Osteocyte (in vitro differentiated cells): ENCODE results near the gene ATCAY. TPM values are rescaled to one million over a fixed set of nuclear protein-coding genes. Genes with fewer than 3 reads are reported as not detected.

Source experiments
- DNase-seq: peaks from one replicate; pipeline ENCODE4 v3.0.0; 2021; ENCODE audit warnings: mixed read lengths; ENCODE audit not compliant: unreplicated experiment; ENCODE audit errors: extremely low spot score
- H3K27ac Mint-ChIP-seq: one replicate; pipeline ENCODE4 v1.8.0; 2021; ENCODE audit warnings: mild to moderate bottlenecking, mixed read lengths; ENCODE audit not compliant: unreplicated experiment
- H3K27me3 Mint-ChIP-seq: one replicate; pipeline ENCODE4 v1.8.0; 2021; ENCODE audit warnings: mixed read lengths; ENCODE audit not compliant: unreplicated experiment
- H3K36me3 Mint-ChIP-seq: one replicate; pipeline ENCODE4 v1.8.0; 2021; ENCODE audit warnings: mixed read lengths; ENCODE audit not compliant: unreplicated experiment
- H3K4me1 Mint-ChIP-seq: one replicate; pipeline ENCODE4 v1.8.0; 2021; ENCODE audit warnings: mixed read lengths; ENCODE audit not compliant: unreplicated experiment
- H3K4me3 Mint-ChIP-seq: one replicate; pipeline ENCODE4 v1.8.0; 2021; ENCODE audit warnings: mild to moderate bottlenecking, moderate library complexity, mixed read lengths; ENCODE audit not compliant: unreplicated experiment
- H3K9me3 Mint-ChIP-seq: one replicate; pipeline ENCODE4 v1.8.0; 2021; ENCODE audit warnings: mixed read lengths; ENCODE audit not compliant: unreplicated experiment
- long read RNA-seq: library from polyadenylated mRNA; unstranded; transcript quantifications from one replicate; pipeline ENCODE4 v2.0.0, GENCODE V29; 2021
- total RNA-seq: library from RNA; stranded (reverse); gene quantifications from 2 replicates; pipeline ENCODE4 v1.2.1, GENCODE V29; 2021
- TF ChIP-seq, protein P1 (sequence below): fragments of 200-600 bp; sonication (generic); IDR thresholded peaks from 2 replicates; pipeline ENCODE4 v1.5.0; 2021; ENCODE audit warnings: antibody characterized with exemption, mild to moderate bottlenecking, moderate library complexity

The ATCAY gene, protein sequence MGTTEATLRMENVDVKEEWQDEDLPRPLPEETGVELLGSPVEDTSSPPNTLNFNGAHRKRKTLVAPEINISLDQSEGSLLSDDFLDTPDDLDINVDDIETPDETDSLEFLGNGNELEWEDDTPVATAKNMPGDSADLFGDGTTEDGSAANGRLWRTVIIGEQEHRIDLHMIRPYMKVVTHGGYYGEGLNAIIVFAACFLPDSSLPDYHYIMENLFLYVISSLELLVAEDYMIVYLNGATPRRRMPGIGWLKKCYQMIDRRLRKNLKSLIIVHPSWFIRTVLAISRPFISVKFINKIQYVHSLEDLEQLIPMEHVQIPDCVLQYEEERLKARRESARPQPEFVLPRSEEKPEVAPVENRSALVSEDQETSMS
- not detected in 2 replicates for total RNA-seq
- long read RNA-seq: 0 reads

DNA sequence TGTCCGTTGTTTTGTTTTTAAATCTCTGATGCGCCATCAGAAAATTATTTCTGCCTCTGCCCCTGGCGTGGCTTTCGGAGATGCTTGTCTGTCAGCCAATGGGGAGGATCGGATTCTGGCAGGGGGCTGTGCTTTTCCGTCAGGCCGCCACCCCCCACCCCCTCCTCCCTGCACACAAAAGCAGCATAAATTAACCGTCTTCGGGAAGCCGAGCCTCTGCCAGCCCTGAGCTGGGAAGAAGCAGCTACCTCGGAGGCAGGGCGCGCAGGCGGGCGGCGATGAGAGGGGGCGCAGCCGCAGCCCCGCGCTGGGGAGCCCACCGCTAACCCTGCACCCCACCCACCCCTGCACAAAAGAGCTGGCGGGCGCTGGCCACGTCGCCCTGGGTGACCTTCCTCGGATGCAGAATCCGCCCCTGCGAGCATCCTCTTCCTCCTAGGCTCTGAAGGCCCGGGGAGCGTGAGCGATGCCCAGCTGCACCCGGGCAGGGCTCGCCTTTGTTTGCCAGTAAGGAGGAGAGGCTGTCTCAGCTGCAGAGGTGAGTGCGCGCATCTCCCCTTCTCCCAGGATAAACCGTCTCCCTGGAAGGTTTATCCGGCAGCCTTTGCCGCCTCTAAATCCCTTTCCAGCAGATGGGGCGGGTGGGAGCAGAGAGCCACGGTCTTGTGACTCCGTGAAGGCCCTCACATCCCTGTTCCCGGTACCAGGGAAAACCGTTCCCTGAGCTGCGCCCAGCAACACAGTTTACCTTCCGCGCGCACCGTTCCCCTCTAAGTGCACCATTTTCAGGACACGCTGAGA is at the start of gene ATCAY:
Gene ATCAY (plus strand): TSS at position 215 of the 801 bp plus-strand sequence. CDS start 5,083 bp downstream, outside the sequence.
- TF ChIP-seq, protein P1, sequence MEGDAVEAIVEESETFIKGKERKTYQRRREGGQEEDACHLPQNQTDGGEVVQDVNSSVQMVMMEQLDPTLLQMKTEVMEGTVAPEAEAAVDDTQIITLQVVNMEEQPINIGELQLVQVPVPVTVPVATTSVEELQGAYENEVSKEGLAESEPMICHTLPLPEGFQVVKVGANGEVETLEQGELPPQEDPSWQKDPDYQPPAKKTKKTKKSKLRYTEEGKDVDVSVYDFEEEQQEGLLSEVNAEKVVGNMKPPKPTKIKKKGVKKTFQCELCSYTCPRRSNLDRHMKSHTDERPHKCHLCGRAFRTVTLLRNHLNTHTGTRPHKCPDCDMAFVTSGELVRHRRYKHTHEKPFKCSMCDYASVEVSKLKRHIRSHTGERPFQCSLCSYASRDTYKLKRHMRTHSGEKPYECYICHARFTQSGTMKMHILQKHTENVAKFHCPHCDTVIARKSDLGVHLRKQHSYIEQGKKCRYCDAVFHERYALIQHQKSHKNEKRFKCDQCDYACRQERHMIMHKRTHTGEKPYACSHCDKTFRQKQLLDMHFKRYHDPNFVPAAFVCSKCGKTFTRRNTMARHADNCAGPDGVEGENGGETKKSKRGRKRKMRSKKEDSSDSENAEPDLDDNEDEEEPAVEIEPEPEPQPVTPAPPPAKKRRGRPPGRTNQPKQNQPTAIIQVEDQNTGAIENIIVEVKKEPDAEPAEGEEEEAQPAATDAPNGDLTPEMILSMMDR: no peak
- Mint-ChIP-seq H3K27ac (no peak within 1 kb of the TSS), H3K4me1 (no peaks in the 10 kb centered on the region), H3K4me3 (no peak within 1 kb of the TSS), H3K36me3 (no peaks in the 10 kb centered on the region), H3K9me3 (no peaks in the 10 kb centered on the region), H3K27me3 (peaks cover 33% of the 10 kb centered on the region)
- no peak for DNase-seq

DNA sequence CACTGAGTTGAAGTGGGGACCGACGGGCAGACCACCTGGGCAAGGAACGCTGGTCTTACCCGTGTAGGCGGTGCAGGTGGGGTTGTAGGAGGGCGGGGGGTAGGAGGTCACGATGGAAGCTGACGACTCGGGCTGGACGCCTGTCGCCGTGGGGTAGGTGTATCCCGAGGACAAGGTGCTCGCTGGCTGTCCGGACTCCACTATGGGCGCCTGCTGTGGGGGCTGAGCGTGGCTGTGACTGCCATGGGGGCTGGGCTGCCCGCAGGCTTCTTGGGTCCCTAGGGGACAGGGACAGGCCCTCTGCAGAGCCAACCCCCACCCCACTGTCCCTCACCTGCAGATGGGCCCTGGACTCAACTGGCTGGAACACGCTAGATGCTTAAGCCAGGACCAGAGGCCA is 48.9 kb upstream of the ATCAY start:
- Mint-ChIP-seq H3K36me3 (no peaks in the 10 kb centered on the region), H3K4me3 (no peak overlapping the region), H3K27me3 (peaks cover 27% of the 10 kb centered on the region), H3K9me3 (no peaks in the 10 kb centered on the region), H3K4me1 (peaks cover 3% of the 10 kb centered on the region), H3K27ac (no peak overlapping the region)
- TF ChIP-seq, protein P1: no peak
- DNase-seq: no peak

DNA sequence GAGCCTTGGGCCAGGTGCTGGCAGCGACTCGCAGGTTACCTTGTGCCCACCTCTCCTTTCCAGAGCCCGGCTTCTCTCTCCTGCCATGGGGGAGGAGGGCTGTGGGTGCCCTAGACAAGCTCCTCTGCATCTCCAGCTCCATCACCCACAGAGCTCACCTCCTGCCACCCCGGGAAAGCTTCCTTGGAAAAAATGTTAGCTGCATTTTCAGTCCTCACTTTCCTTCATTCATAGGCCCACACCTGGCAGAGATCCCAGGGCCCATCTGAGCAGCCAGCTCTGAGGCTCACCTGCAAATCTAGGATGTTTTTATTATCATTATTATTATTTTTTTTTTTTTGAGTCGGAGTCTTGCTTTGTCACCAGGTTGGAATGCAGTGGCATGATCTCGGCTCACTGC is 48.5 kb upstream of the ATCAY start:
- Mint-ChIP-seq H3K9me3 (no peaks in the 10 kb centered on the region), H3K4me1 (peaks cover 3% of the 10 kb centered on the region), H3K27me3 (peaks cover 27% of the 10 kb centered on the region), H3K27ac (no peak overlapping the region), H3K4me3 (no peak overlapping the region), H3K36me3 (no peaks in the 10 kb centered on the region)
- no peak for DNase-seq
- TF ChIP-seq, protein P1: no peak

DNA sequence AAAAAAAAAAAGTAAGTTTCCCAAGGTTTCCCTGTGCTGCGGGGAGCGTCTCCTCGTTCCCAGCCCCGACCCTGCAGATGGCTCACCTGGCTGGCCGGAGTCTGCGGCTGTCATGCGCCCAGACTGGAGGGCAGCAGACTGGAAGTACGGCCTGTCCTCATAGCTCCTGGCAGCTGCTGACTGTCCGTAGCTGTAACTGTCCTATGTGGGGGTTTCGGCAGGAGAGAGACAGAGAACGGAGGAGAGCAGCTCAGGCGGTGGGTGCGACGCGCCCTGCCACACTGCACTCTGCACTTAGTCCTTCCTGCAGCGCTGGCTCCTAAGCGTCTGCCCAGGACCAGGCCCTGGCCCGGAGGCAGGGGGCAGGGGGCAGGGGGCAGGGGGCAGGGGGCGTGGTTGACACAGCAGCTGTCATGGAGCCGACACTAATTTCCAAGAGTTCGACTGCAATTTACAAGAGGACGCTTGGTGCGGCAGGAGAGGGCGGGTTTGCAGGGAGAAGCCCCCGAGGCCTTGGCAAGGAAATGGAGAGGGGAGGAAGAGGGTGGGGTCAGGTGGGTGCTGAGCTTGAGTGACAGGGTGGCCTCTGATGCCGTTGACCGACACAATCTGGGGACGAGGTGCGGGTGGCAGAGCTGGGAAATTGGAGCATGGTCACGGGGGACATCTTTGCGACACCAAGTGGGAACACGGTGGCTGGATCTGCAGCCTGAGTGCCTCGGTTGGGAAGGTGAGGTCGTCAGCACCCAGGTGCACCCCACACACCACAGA is 46.7 kb upstream of the ATCAY start:
- H3K4me3 Mint-ChIP-seq: no peak overlapping the region
- no peaks in the 10 kb centered on the region for H3K36me3 Mint-ChIP-seq
- no peaks in the 10 kb centered on the region for H3K9me3 Mint-ChIP-seq
- peaks cover 35% of the 10 kb centered on the region for H3K27me3 Mint-ChIP-seq
- TF ChIP-seq, protein P1: no peak
- H3K27ac Mint-ChIP-seq: no peak overlapping the region
- H3K4me1 Mint-ChIP-seq: no peaks in the 10 kb centered on the region
- DNase-seq: no peak
